LNCaP clone FGC (cell line): ENCODE results near the gene SPATA9.
"Not testable (repeated sequence)": the region's sequence is repeated elsewhere in the genome, so short reads cannot be mapped to it uniquely, and the experiment has no call there.

Experiments
- DNase-seq: peaks from one replicate; pipeline ENCODE4 v3.0.0-alpha.2; 2011; ENCODE audit warnings: low read depth
- H3K4me3 ChIP-seq: 2 replicates; pipeline ENCODE4 v1.5.1; 2011; ENCODE audit warnings: mild to moderate bottlenecking, low read depth, low read length, control low read depth
- TF ChIP-seq, protein P1 (sequence below): IDR thresholded peaks from 2 replicates; pipeline ENCODE4 v1.5.1; 2012; ENCODE audit warnings: mild to moderate bottlenecking; ENCODE audit not compliant: control insufficient read depth, insufficient read depth; ENCODE audit errors: extremely low read depth

The SPATA9 gene

GRCh38 chr5:95647886-95648860, 34.6 kb downstream of the SPATA9 start:
- H3K4me3 ChIP-seq = no peak overlapping the region
- no peak for DNase-seq
- TF ChIP-seq, protein P1, sequence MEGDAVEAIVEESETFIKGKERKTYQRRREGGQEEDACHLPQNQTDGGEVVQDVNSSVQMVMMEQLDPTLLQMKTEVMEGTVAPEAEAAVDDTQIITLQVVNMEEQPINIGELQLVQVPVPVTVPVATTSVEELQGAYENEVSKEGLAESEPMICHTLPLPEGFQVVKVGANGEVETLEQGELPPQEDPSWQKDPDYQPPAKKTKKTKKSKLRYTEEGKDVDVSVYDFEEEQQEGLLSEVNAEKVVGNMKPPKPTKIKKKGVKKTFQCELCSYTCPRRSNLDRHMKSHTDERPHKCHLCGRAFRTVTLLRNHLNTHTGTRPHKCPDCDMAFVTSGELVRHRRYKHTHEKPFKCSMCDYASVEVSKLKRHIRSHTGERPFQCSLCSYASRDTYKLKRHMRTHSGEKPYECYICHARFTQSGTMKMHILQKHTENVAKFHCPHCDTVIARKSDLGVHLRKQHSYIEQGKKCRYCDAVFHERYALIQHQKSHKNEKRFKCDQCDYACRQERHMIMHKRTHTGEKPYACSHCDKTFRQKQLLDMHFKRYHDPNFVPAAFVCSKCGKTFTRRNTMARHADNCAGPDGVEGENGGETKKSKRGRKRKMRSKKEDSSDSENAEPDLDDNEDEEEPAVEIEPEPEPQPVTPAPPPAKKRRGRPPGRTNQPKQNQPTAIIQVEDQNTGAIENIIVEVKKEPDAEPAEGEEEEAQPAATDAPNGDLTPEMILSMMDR = no peak

DNA sequence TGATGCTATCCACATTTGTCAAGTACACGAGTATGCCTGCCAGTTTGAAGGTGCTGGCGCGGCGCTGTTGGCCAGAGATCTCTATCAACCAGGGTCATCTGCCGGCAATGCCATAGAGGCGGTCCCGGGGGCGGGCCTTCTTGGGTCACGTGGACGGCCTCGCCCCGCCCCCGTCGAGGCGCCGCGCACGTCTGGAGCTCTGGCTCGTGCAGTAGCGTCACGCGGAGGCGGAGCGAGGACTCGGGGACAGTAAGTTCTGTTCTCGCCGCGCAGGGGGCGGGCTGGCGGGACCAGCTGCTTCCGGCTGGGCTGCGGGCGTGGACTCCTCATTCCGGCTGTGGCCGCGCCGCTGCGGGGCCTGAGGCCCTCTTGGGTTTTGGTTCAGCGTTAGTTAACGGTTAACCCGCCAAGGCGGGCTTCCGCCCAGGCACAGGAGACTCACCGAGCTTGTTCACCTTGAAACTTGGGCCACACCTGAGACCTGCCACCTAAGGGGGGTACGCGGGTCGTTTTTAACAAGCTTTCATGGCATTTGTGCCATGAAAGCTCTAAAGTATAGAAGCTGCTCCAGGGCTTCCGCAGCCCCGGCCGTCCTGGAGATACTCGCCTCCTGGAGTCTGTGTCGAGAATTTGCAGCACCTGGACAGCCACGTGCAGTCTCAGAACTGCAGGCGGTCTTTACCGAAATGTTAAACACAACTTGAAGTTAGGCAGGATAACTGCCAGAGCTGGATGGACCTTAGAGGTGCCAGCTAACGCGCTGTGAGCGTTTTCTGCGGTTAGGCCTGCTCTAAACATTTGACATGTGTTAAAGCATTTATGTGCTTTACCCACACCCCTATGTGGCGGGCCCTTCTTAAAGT, 36.0 kb downstream of the SPATA9 start, which contains the start of gene RFESD:
Gene RFESD, plus strand, starts transcription at position 209 of the 863 bp plus-strand sequence. CDS start 5,495 bp downstream, outside the sequence.
- peak within 1 kb of the TSS; percentile 52 for H3K4me3 ChIP-seq
- TF ChIP-seq, protein P1 = no peak
- peak; percentile 96 for DNase-seq

- H3K4me3 ChIP-seq, DNase-seq: not testable (repeated sequence)
These were observed 36.6 kb downstream of the SPATA9 start for GRCh38 chr5:95646226-95646568.

DNA sequence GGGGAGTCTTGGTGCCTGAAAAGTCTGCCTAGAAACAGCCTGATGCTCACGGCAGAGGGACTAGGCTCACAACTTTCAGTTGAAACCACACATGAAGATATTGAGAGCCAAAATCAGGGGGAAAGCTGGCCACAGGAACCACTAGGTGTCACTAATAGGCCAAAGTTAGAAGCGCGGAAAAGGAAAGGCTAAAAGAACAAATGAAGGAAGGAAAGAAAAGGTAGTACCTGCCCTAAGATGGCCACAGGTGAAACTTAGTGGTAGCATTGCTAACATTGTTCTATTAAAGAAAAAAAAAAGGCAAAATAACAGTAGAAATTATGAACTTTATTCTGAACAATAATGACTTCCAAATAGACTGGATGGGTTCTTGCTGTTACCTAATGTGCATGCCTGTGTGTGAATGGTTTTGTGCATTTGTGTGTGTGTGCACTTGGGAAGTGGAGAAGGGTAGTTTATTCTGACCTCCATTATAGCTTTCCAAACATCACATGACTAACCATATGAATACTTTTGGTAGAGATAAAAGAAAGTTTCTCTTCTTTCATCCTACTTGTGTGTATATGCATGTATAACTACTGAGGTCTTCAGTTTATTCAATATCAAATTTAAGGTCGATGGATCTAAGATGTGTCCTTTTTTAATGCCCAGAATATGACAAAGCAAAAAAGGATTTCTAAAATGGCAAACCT, 38.3 kb downstream of the SPATA9 start:
- TF ChIP-seq, protein P1 = peak; percentile 86
- no peak for DNase-seq
- H3K4me3 ChIP-seq = no peak overlapping the region

- H3K4me3 ChIP-seq = no peak overlapping the region
- TF ChIP-seq, protein P1 = no peak
- peak; percentile 89 for DNase-seq
These were observed 39.6 kb downstream of the SPATA9 start for GRCh38 chr5:95643152-95643551.

- peak; percentile 98 for DNase-seq
- H3K4me3 ChIP-seq = no peak overlapping the region
These were observed 41.0 kb downstream of the SPATA9 start for GRCh38 chr5:95641741-95642220.

More at GRCh38 chr5:95641741-95642220, 41.0 kb downstream of the SPATA9 start:
- TF ChIP-seq, protein P1 = no peak
